ENCODE data around the gene ST8SIA5.
"Not testable (repeated sequence)": the region's sequence is repeated elsewhere in the genome, so short reads cannot be mapped to it uniquely, and the experiment has no call there.

The ST8SIA5 gene, protein sequence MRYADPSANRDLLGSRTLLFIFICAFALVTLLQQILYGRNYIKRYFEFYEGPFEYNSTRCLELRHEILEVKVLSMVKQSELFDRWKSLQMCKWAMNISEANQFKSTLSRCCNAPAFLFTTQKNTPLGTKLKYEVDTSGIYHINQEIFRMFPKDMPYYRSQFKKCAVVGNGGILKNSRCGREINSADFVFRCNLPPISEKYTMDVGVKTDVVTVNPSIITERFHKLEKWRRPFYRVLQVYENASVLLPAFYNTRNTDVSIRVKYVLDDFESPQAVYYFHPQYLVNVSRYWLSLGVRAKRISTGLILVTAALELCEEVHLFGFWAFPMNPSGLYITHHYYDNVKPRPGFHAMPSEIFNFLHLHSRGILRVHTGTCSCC

DNA sequence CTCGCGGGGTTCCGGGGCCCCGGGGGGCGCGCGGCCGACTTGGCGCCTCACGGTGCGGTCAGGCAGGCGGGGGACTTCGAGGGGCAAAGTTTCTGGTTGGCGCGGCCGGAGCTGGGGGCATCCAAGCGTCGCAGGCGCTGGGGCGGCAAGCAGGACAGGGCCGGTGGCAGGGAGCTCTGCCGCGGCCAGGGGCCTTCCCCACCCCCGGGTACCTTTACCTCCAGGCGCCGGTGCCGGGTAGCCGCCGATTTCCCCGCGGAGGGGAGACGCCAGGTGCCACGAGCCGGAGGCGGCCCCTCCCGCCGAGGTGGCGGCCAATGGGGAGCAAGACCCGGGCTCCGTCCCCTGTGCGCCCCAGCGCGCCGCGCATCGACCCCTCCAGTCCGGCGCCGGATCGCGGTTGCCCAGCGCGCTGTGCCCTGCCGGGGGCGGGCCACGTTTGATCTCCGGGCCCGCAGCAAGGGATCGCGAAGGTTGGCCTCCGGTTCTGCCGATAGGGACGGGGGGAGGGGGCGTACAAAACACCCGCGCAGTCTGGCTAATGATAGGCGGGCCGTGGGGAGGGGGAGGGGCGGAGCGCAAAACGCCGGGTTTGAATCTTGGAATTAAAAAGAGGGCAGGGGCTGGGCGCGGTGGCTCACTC lies at the start of gene ST8SIA5:
TSS of gene ST8SIA5 (minus strand) at position 495 of the 643 bp plus-strand sequence. CDS start 545 bp downstream, outside the sequence.
- DNase-seq (ENCODE audit: low spot score), result no peak

DNA sequence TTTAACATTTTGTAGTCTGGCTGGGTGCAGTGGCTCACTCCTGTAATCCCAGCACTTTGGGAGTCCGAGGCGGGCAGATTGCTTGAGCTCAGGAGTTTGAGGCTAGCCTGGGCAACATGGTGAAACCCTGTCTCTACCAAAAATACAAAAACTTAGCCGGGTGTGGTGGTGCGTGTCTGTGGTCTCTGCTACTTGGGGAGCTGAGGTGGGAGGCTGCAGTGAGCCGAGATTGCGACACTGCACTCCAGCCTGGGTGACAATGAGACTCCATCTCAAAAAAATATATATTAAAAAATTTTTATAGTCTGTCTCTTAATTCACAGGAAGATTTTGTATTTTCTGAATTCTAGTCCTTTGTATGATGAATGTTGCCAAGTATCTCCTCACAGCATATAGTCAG lies 39.1 kb upstream of the ST8SIA5 start:
- DNase-seq (ENCODE audit: low spot score), result not testable (repeated sequence)

DNA sequence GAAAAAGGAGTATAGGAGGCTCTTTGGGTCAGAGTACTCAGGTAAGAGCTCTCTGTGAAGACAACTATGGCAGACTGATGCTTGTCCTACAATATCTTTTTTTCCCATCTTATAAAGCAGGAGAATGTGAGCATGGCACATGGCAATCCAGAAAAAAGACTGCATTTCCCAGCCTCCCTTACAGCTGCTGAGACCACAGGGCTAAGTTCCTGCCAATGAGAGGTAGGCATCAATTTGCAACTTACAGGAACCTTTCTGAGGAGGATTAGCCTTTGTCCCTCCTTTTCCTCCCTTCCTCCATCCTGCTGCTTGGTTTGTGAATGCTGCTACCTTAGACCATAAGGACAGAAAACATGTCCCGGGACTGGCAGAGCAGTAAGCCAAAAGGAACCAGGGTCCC lies 37.8 kb upstream of the ST8SIA5 start:
- no peak for DNase-seq (ENCODE audit: low spot score)

DNA sequence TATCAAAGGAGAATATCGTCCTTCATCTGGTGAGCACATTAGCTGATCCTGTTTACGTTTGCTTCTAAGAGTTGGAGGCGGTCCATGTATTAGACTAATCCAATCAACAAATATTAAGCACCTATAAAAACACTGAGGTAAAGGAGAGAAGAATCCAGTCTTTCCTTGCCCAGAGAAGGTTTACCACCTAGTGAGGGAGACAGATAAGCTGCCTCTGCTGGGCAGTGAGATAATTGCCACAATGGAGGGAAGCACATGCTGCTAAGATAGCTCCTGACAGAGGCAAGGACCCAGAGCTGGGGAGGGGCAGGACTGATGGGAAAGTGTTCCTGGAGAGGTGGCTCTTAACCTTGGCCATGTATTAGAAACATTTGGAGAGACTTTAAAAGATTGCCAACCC lies 36.7 kb upstream of the ST8SIA5 start:
- no peak for DNase-seq (ENCODE audit: low spot score)

DNA sequence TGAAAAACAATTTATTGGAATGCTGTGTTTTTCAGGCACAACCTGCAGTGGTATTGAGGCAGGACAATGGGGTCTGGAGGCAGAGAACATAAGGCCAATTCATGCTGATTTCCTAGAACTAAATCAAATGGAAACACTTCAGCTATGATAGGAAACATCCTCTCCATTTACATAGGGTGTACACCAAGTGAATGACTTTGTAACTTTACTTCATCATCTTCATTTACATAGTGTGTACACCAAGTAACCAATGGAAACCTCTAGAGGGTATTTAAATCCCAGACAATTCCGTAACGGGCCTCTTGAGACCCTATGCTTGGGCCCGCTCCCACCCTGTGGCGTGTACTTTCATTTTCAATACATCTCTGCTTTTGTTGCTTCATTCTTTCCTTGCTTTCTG lies 32.2 kb upstream of the ST8SIA5 start:
- DNase-seq (ENCODE audit: low spot score), result no peak

DNA sequence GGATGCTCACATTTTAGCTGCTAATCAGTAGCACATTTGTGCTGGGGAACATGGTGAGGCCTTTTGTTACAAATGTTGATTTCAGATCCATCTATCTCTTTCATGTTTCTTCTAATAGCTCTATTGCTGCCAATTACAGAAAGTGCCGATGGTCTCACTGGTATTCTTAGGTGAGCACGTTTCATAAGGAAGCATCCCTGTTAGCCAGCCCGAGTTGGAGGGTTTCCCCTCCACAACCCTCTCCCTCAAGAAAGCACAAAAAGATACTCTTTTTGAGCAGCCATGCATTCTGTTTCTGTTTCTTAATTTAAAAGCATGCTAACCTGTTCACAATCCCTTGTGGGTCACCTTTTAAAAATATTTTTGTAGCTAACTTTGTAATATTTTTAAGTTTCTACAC lies 30.8 kb upstream of the ST8SIA5 start:
- no peak for DNase-seq (ENCODE audit: low spot score)

DNA sequence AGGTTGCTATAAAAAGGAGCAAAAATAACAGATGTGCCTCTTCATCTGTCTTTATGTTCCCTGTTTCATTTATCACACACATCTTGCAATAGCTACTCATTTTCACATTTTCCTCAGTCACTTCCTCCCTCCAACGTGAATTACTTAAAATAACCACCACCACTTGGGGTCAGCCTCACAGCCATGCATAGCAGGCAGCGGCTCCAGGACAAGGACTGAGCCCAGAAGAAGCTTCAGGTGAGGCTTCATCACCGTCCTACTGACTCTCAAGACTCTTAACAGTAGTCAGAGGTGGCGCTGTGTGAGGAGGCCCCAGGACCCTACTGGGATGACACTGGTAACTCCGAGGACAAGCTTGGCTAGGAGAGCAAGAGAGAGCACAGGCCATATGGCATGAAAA lies 15.5 kb upstream of the ST8SIA5 start:
- no peak for DNase-seq (ENCODE audit: low spot score)

DNA sequence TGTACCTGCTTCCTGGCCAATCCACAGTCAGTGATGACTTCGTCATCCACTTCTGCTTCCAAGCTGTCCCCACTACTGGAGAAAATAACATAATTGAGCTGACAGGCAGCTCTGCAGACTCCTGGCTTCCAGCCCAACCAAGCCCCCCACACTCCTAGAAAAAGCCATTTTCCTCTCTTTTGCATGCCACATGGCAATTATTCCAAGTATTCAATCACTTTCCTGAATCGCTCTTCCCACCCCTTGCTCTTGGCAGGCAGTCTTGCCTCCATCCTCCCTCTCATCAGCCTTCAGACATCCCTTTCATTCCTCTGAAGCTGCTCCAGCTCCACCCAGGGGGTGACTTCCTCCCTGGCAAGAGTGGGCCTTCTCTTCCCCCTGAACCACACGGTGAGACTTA lies 14.3 kb upstream of the ST8SIA5 start:
- DNase-seq (ENCODE audit: low spot score), result no peak

DNA sequence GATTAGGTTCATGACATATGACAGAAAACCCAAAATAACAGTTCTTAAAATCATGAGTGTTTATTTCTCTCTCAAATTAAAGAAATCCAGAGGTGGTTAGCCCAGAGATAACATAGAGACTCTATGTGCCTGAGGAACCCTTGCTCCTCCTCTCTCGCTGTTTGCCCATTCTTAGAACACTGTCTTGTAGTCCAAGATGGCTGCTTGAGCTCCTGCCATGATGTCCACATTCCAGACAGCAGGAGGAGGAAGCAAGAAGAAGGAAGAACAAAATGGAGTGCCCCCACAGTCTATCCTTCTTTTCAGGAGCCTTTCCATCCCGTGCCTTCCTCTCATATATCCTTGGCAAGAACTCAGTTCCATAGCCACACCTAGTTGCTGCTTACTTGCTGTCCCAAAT lies 13.9 kb upstream of the ST8SIA5 start:
- no peak for DNase-seq (ENCODE audit: low spot score)

DNA sequence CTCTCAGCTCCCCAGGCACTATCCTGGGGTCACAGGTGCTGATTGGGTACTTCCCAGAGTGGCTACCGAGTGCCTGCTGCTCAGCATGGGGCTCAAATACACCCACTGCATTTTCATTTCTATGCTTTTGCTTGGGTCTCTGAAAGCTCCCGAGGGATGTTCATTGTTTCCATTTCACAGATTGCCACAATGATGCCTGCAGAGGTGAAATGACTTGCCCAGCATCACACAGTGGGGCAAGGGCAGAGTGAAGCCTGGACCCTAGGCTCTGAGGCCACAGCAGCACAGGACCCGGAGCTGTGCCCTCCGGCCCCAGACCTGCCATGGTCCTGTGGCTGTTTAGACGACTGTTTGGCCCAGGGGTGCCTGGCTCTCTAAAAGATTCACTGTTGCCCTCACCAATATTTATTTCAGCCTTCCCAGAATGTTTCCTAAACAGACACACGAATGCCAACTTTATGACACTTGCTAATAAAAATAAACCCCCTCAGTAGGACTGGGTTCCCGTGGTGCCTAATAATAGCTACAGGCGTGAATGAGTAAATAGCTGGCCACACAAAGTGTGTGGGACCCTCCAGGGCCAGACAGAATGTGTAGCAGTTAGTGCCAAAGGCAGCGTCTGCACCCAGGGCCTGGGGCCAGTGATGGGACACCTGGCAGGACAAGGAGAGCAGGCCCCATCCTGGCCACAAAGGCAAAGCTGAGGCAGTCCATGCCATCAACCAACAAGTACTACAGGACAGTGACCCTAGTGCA lies 11.5 kb upstream of the ST8SIA5 start:
- no peak for DNase-seq (ENCODE audit: low spot score)

DNA sequence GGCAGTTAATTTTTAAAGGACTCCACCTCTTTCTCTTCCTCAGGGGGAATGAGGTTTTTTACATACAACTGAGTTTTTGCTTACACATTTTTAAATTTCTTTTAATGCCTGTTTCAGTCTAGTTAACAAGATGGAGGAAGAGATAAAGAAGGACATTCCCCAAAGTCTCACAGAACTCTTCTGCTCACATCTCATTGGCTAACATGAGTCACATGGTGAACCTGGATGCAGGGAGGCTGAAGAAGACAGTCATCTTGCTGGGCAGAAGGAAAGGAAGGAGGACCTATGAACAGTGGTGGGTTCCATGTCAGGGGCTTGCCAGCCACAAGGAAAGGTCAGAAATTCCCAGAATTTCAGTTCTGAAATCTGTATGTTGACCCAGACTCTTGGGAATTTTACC lies 10.4 kb upstream of the ST8SIA5 start:
- no peak for DNase-seq (ENCODE audit: low spot score)

DNA sequence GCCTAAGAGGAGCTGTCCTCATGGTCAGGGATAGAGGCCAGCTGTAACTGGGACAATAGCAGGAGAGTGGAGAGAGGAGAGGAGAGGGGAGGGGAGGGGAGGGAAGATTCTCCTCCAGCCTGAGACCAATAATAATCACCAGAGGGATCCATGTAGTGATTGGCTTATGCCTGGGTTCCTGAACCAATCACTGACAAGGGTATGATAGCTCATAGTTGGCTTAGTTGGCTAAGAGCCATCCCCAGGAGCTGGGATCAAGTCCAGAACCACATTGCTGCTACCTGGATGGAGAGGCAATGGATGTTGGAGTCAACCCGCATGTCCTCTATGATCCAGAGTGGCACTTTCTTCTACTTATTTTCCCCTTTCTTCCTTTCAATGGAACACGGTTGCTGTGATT lies 7.7 kb upstream of the ST8SIA5 start:
- DNase-seq (ENCODE audit: low spot score), result no peak

DNA sequence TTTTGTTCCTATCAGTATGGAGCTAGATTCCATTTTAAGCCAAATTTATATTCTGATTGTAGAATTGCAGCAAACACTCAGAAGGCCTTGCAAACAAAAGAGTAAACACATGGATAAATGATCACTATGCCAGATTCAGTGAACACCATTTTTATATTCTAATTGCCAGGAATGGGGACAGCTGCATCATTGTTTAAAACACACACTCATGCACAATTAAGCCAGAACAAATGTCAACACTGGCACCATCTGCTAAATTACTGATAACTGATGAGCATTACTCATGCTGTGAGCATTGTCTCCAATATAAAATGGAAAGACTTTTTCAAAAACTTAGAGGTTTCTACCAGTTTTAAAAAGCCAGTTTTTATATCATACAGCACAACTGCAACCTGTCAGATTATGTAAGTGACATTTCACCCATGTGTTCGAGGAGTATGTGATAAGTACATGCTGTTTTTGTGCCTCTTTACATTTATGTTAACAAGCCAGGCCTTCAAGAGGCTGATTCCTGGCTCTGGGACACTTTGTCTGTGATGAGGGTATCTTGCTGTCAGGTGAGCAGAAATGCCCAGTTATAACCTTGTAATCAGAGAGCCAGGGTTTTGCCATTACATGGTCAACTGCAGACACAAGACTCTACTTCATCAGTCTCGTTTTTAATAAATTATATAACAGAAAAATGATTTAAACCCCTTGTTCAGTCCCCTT lies 4.4 kb upstream of the ST8SIA5 start:
- DNase-seq (ENCODE audit: low spot score), result no peak

DNA sequence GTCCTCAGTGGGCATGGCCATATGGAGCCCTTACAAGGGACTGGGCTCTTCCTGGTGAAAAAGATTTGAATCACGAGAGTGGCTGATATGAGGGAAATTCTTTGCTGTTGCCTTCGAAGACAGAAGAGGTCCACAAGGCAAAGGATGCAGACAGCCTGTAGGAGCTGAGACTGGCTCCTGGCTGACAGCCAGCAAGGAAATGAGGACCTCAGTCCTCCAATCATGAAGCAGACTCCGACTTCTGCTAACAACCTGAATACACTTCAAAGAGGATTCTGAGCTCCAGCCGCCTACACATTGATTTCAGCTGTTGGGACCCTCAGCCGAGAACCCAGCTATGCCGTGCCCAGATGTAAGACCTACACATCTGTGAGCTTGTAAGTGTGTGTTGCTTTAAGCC lies 3.0 kb upstream of the ST8SIA5 start:
- no peak for DNase-seq (ENCODE audit: low spot score)

DNA sequence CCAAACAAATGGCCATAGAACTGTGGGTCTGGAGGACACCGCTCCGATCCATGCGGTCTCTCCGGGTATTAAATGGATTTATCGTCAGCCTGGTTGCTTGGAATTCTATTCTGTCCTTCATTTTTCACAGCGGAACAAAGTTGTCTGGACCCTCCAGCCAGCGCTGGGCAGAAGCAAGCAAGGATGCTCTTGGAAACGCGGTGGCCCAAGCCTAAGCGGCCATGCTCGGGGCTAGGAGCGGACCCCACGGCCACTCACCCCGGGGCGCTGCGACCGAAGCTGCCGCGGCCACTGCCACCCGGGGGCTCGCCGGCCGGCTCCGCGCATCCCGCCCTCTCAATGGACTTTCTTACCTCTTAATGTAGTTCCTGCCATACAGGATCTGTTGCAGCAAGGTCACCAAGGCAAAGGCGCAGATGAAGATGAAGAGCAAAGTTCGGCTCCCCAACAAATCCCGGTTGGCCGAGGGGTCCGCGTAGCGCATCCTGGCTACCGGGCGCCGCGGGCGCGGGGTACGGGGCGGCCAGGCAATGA lies 761 bp downstream of the ST8SIA5 start:
- no peak for DNase-seq (ENCODE audit: low spot score)

DNA sequence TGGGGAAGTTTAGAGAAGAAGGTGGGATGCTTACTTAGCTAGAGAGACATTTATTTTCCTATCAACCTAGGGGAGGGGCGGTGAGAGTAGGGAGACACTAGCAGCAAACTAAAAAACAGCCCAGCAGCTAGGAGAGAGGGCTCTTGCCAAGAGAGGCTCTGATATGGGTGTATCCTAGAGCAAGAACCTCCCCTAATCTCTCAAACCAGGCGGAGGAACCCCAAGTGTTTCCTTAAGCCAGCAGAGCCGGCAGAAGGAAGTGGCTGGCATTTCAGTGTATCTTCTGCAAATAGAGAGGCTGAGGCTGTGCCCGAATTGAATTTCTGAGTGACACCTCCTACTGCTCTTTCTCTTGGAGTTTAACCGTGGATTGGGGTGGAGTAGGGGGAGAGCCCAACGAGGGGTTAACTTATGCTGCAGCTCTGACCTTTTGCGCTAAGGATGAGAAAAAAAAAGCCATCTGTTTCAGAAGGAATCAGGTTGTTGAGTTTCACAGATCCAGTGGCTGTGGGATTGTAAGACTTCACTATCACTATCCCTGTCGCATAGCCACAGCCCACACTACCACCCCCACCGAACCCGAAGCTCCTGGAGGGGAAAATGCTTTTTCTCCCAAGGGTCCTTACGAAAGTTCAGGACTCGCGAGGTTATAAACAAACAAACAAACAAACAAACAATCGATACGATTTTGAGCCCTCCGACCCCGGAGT lies 1.4 kb downstream of the ST8SIA5 start:
- DNase-seq (ENCODE audit: low spot score), result no peak

DNA sequence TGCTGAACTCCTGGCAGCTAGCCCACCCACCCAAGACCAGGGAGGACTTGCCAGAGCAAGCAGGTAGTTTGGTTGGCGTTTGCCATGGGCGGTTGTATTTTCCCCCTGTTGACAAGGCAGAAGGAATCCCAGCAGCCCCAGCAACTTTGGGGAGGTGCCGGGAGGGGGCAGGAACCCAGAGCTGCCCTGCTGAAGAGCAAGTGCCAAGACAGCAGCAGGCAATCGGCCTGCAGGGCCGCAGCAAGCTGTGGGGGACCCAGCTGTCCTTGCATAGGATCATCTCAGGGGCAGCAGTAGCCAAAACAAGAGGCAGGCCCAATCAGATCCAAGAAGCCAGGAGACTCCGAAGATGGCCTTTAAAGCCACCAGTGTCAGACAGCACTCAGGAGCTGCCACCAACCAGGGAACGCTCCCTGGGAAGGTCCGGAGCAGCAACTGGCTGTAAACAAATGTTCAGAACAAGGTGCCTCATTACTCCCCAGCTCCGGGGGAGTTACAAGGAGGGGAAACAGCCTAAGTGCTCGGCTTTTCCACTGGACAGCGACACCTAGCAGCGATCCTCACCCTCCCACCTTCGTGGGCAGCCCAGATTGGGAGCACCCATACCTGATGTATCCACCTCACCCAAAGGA lies 2.1 kb downstream of the ST8SIA5 start:
- no peak for DNase-seq (ENCODE audit: low spot score)

DNA sequence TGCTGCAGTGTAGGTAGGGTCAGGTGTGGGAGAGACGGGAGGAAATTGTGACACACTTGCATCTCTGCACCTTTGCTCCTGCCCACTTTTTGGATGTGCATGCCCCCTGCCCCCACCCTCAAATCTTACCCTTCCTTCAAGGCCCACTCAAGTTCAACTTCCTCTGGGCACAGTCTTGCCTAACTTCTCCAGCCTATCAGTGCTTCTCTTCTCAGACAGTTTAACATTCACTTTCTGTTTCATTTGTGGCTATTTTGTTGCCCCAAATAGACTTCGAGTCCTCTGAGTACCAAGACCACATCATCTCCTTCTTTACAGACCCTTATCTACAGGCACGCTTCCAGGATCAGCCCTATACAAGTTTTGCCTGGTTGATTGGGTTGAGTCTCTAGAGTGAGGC lies 2.7 kb downstream of the ST8SIA5 start:
- no peak for DNase-seq (ENCODE audit: low spot score)

DNA sequence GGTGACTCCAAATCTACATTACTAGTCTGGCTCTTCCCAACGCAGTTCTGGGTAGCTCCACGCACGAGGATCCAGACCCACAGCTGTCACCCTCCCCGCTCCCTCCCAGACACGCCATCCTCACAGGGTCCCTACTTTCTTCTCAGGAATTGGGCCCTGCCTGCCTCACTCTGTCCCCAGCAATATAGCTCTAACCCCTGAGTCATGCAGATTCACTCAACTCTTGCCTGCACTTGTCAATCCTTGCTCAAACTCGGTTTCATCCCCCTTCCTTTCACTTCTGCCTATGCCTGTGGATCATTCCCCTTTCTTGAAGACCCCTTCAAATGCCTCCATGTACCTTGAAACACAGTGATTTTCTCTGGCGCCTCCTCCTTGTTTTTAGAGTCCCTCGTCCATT lies 5.0 kb downstream of the ST8SIA5 start:
- DNase-seq (ENCODE audit: low spot score), result no peak

DNA sequence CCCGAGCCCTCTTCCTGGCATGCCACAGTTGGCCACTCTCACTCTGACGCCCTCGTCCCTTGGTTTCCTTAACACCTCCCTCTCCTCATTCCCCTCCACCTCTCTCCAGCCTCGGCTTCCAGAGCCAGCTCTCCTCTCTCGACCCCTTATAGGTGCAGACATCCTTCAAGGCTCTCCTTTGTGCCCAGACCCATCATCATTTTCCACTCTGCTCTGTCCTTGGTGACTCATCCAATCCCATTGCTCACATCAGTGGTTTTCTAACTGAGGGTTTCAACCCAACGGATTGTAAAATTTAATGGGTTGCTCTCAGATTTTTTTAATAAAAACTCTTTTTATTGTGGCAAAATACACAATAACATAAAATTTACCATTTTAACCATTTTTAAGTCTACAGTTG lies 6.2 kb downstream of the ST8SIA5 start:
- DNase-seq (ENCODE audit: low spot score), result peak; percentile 16

DNA sequence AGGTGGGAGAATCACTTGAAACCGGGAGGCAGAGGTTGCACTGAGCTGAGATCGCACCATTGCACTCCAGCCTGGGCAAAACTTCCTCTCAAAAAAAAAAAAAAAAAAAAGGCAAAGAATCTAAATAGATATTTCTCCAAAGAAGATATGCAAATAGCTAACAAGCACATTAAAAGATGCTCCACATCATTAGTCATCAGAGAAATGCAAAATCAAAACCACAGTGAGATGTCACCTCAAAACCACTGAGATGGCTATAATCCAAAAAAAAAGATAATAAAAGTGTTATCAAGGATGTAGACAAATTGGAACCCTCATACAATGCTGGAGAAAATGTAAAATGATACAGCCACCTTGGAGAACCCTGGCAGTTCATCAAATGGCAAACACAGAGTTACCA lies 8.4 kb downstream of the ST8SIA5 start:
- no peak for DNase-seq (ENCODE audit: low spot score)

Data from kidney tubule cell (primary cell).